ENCODE results near the gene CAMK1D.

CAMK1D gene

GRCh38 chr10:12341526-12341925 lies 7.8 kb upstream of the CAMK1D start:
- TF ChIP-seq CTCF (IDR thresholded peaks at IDR 0.05): no peak
- DNase-seq (ENCODE audit: low spot score): no peak
- H3K4me3 ChIP-seq: no peak overlapping the region
- no peak overlapping the region for H3K27ac ChIP-seq

GRCh38 chr10:12344375-12345110 lies 4.8 kb upstream of the CAMK1D start:
- no peak for TF ChIP-seq CTCF (IDR thresholded peaks at IDR 0.05)
- no peak overlapping the region for H3K4me3 ChIP-seq
- no peak for DNase-seq (ENCODE audit: low spot score)
- no peak overlapping the region for H3K27ac ChIP-seq

- Histone ChIP-seq H3K4me3 (no peak overlapping the region), H3K27ac (no peak overlapping the region)
- no peak for TF ChIP-seq CTCF (IDR thresholded peaks at IDR 0.05)
- DNase-seq (ENCODE audit: low spot score): no peak
Measured at GRCh38 chr10:12346707-12347106, 2.6 kb upstream of the CAMK1D start.

- no peak for DNase-seq (ENCODE audit: low spot score)
- Histone ChIP-seq H3K27ac (peak overlapping the region; percentile 96 to 97), H3K4me3 (peak overlapping the region; percentile 96)
- no peak for TF ChIP-seq CTCF (IDR thresholded peaks at IDR 0.05)
Measured at GRCh38 chr10:12348294-12348869, 965 bp upstream of the CAMK1D start.

- no peak for DNase-seq (ENCODE audit: low spot score)
- Histone ChIP-seq H3K4me3 (peak overlapping the region; percentile 96), H3K27ac (peak overlapping the region; percentile 96 to 97)
- no peak for TF ChIP-seq CTCF (IDR thresholded peaks at IDR 0.05)
Measured at GRCh38 chr10:12349629-12350166, 351 bp downstream of the CAMK1D start.

- TF ChIP-seq CTCF (IDR thresholded peaks at IDR 0.05): no peak
- peak overlapping the region; percentile 96 for H3K4me3 ChIP-seq
- DNase-seq (ENCODE audit: low spot score): peak; percentile 76
- H3K27ac ChIP-seq: peak overlapping the region; percentile 96 to 97
Measured at GRCh38 chr10:12350167-12350872, 973 bp downstream of the CAMK1D start.
